Right lobe of liver (tissue), 6 donors: Measurements from ENCODE around the gene AFG1L. TPM values are rescaled to one million over a fixed set of nuclear protein-coding genes. Genes with fewer than 3 reads are reported as not detected.

Experiments
- ATAC-seq, 4 donors: fragments of 200-7000 bp; cut with Tn5 transposase; one replicate each; pipeline ENCODE4 v1.9.1; 2020; ENCODE audit warnings: mild to moderate bottlenecking in 4 of 4, moderate library complexity in 4 of 4
- DNase-seq, 3 donors: peaks; one replicate each; pipeline ENCODE4 v3.0.0-alpha.2; 2020
- H3K27ac ChIP-seq, 3 donors: fragments of 200-600 bp; one replicate each; pipeline ENCODE4 v1.8.0; 2022
- H3K27me3 ChIP-seq, 2 donors: fragments of 200-600 bp; one replicate each; pipeline ENCODE4 v1.8.0; 2022
- H3K36me3 ChIP-seq, 4 donors: fragments of 200-600 bp; sonication (generic) in 1 of 4; one replicate each; pipeline versions ENCODE4 v1.5.1 to v1.8.0; 2017 to 2022; ENCODE audit warnings: control low read depth in 1 of 4
- H3K4me1 ChIP-seq, 4 donors: fragments of 200-600 bp; sonication (generic) in 1 of 4; one replicate each; pipeline versions ENCODE4 v1.5.1 to v1.8.0; 2017 to 2022; ENCODE audit warnings: control low read depth in 1 of 4
- H3K4me3 ChIP-seq, 3 donors: fragments of 200-600 bp; one replicate each; pipeline ENCODE4 v1.8.0; 2022
- H3K9me3 ChIP-seq, 4 donors: fragments of 200-600 bp; sonication (generic) in 1 of 4; one replicate each; pipeline versions ENCODE4 v1.5.1 to v1.8.0; 2017 to 2022; ENCODE audit warnings: control low read depth in 1 of 4
- POLR2A ChIP-seq: fragments of 450-650 bp; IDR thresholded peaks from one replicate; pipeline ENCODE4 v1.6.1; 2017; ENCODE audit warnings: antibody characterized with exemption, mild to moderate bottlenecking
- WGBS: methylation state at CpG from one replicate; pipeline ENCODE4 v1.1.6; 2018; ENCODE audit warnings: low coverage, low lambda C conversion rate; ENCODE audit not compliant: insufficient coverage; ENCODE audit errors: missing lambda C conversion rate; 5-methylcytosine and 5-hydroxymethylcytosine counted together
- intact Hi-C, 2 donors: fragments of 100-400 bp; cut with DNase I; formaldehyde crosslinking; loops; one replicate each; pipeline versions ENCODE4 v1.11.2 to v1.14.1; 2022
- total RNA-seq, 6 experiments: library from RNA; depleted of rRNA in 2 of 6; stranded (reverse); fragments of >200 nt in 2 of 6; fragmentation: NEBNext Ultra II Directional in 3 of 6; extraction: Animal tissue kit (Norgen Biotek cat#: 25700) in 3 of 6; gene quantifications; one replicate each; pipeline versions ENCODE4 v1.1.0 to v1.2.4, GENCODE V29; 2016 to 2023
- TF ChIP-seq, protein P1 (sequence below), 4 donors: fragments of 200-600 bp in 3 of 4; fragments of 450-650 bp in 1 of 4; IDR thresholded peaks; one replicate each; pipeline versions ENCODE4 v1.5.1 to v1.8.0; 2016 to 2022; ENCODE audit warnings: antibody characterized with exemption in 4 of 4, mild to moderate bottlenecking in 2 of 4
- donor health status: DM: no; HTN: yes; CAD: no.
- donor health status: DM: no; HTN: no; CAD: no.
- donor health status: DM: no; HTN: no; CAD: no.
- donor health status: DM: no; HTN: yes; CAD: no.
- donor health status: DM: no; HTN: yes; CAD: no.

AFG1L gene
- total RNA-seq, 6 experiments from 2014 or later: 1.5 to 5.6 (median 4.6) TPM

DNA sequence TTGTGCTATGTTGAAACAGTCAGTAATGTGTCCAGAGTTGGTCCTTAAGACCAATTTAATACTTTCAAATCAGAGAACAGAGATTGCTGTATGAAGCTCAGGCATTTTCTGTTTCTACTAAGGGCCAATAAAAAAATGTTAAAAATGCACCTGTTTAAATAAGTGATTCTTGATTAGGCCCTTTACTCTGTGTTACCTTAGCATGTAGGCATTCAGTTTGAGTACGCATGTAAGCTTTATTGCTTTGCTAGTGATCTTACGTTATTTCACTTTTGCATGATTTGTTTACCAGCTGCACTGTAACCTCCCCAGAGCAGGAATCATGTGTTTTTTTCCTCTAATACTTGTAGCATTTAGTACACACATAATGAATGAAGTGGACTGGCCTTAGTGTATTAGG, 61.0 kb downstream of the AFG1L start:
- 90% methylated on average over 2 of the region's 2 CpGs for WGBS
- Histone ChIP-seq H3K9me3 (no peaks in the 10 kb centered on the region), H3K4me3 (no peak overlapping the region), H3K27me3 (no peaks in the 10 kb centered on the region), H3K27ac (no peak overlapping the region), H3K36me3 (no peaks in the 10 kb centered on the region), H3K4me1 (peaks cover 0 to 2% (median 0%) of the 10 kb centered on the region in 4 donors)
- ATAC-seq: no peak
- no peak for TF ChIP-seq POLR2A
- TF ChIP-seq, protein P1, sequence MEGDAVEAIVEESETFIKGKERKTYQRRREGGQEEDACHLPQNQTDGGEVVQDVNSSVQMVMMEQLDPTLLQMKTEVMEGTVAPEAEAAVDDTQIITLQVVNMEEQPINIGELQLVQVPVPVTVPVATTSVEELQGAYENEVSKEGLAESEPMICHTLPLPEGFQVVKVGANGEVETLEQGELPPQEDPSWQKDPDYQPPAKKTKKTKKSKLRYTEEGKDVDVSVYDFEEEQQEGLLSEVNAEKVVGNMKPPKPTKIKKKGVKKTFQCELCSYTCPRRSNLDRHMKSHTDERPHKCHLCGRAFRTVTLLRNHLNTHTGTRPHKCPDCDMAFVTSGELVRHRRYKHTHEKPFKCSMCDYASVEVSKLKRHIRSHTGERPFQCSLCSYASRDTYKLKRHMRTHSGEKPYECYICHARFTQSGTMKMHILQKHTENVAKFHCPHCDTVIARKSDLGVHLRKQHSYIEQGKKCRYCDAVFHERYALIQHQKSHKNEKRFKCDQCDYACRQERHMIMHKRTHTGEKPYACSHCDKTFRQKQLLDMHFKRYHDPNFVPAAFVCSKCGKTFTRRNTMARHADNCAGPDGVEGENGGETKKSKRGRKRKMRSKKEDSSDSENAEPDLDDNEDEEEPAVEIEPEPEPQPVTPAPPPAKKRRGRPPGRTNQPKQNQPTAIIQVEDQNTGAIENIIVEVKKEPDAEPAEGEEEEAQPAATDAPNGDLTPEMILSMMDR (IDR thresholded peaks at IDR 0.05): no peak
- intact Hi-C loops: no loop called here
- no peak for DNase-seq

DNA sequence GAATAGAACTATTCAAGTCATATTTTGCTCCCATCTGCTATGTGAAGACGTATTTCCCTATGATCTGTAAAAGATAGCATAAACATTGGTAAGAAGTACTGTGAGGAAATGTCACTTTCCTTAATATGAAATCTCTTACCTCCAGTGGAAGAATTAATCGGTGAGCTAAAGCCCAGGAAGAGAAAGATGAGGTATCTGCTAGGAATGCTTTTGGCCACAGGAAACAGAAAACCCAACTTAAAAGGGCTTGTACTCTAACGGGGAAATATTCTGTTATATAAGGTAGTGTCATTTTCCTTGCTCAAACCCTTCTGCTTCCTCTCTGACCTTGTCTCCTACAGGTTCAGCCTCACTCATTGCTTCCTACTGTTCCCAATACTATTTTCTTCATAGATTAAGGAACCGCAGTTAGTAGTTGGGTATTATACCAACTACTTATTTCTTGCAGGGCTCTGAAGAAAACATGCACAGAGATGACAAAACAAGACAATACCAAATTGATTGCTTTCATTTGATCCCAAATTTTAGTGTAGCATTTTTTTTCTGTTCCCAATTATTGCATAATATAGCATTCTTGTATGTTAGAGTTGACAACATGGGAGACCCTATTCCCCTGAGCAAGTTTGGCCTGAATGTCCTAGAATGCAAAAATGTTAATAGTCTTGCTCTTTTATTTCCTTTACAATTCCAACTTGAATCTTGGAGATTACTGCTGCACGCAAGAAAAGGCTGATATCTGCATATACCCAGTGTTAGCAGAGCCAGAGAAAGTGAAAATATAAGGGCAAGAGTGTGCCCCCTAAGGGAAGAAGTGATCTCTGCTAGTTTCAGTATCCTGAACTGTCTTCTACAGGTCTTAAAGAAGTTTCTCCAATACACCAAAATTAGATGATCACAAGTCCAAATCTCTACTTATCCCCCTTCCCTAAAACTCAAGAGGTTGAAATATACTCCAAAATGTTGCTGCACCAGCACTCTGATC, 65.3 kb downstream of the AFG1L start:
- TF ChIP-seq, protein P1 (IDR thresholded peaks at IDR 0.05): no peak
- TF ChIP-seq POLR2A: no peak
- no peak for ATAC-seq

DNA sequence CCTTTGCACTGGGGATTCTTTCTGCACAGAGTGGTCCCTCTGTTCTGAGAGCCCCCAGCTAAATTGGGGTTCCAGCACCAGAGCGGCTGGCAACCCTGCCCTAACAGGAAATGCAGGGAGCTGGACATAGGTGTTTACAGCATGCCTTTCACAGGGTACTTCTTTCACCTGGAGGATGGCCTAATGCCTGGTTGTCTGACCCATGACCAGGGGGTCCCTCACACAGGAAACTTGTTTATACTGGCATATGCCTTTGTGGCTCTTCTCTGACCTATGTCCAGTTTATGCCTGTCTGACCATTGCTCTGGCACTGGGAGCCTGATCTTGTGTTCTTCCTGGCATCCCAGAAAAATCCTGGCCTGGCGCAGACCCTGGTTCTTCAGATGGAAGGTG, 66.1 kb downstream of the AFG1L start:
- no peaks in the 10 kb centered on the region for H3K27me3 ChIP-seq
- intact Hi-C loops: no loop called here
- DNase-seq (no peak), ATAC-seq (peak in 3 of 4 donors; percentile 26 to 37 (median 34))
- H3K9me3 ChIP-seq: no peaks in the 10 kb centered on the region
- no peak overlapping the region for H3K4me3 ChIP-seq
- peaks cover 0 to 26% (median 1%) of the 10 kb centered on the region in 4 donors for H3K4me1 ChIP-seq
- H3K36me3 ChIP-seq: no peaks in the 10 kb centered on the region
- 66% methylated on average over 2 of the region's 2 CpGs for WGBS
- H3K27ac ChIP-seq: peak overlapping the region in 1 of 3 donors; percentile 13
- TF ChIP-seq, protein P1 (IDR thresholded peaks at IDR 0.05): no peak
- TF ChIP-seq POLR2A: no peak

More for the DNA sequence above, 65.3 kb downstream of the AFG1L start:
- peaks cover 0 to 26% (median 1%) of the 10 kb centered on the region in 4 donors for H3K4me1 ChIP-seq
- no peaks in the 10 kb centered on the region for H3K9me3 ChIP-seq
- no peaks in the 10 kb centered on the region for H3K27me3 ChIP-seq
- WGBS: 64% methylated on average over 5 of the region's 5 CpGs
- H3K36me3 ChIP-seq: no peaks in the 10 kb centered on the region
- intact Hi-C loops: no loop called here
- no peak overlapping the region for H3K4me3 ChIP-seq
- no peak for DNase-seq
- H3K27ac ChIP-seq: peak overlapping the region in 1 of 3 donors; percentile 13

DNA sequence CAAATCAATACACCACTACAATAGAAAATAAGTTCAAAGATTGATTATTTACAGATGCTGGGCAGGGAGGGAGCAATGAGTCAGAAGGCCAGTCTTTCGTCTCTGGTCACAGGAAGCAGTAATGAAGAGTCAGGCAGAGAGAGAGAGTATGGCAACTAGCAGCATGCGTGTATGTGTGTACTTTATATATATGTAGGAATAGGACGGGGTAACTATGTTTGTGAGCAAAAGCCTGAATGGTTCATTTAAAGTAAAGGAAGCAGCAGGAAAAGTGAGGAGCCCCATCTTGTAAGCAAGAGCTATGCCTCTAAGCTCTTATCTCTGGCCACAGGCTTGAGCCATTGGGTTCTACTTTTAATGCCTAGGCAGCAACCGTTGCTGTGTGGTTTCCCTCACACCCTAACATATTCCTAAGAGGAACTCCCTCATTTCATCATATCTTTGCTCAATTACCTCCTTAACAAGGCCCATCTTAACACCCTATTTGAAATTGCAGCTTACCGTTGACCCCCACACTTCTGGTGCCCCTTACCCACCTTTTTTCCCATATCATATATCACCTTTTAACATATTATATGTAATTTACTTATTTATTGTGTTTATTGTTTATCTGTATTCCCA, 66.6 kb downstream of the AFG1L start:
- TF ChIP-seq POLR2A: no peak
- TF ChIP-seq, protein P1 (IDR thresholded peaks at IDR 0.05): no peak
- Histone ChIP-seq H3K36me3 (no peaks in the 10 kb centered on the region), H3K4me1 (peaks cover 0 to 26% (median 1%) of the 10 kb centered on the region in 4 donors), H3K9me3 (no peaks in the 10 kb centered on the region), H3K27ac (peak overlapping the region in 1 of 3 donors; percentile 13), H3K27me3 (no peaks in the 10 kb centered on the region), H3K4me3 (no peak overlapping the region)
- ATAC-seq (peak in 3 of 4 donors; percentile 5 to 34 (median 6)), DNase-seq (no peak)
- intact Hi-C loops: no loop called here
- WGBS: 46% methylated on average over 5 of the region's 5 CpGs
